Loucy (cell line): Measurements from ENCODE around the gene ACP4.

Experiments
- H2AFZ ChIP-seq: fragments of 200-600 bp; sonication (generic); 2 replicates; pipeline ENCODE4 v1.6.0; 2016; ENCODE audit warnings: antibody characterized with exemption, mild to moderate bottlenecking, low read length, moderate library complexity
- H3F3A ChIP-seq: fragments of 200-600 bp; 2 replicates; pipeline ENCODE4 v1.6.0; 2016; ENCODE audit warnings: antibody characterized with exemption, low read depth, mild to moderate bottlenecking
- H3K27me3 ChIP-seq: fragments of 200-600 bp; sonication (generic); 2 replicates; pipeline ENCODE4 v1.6.1; 2014; ENCODE audit warnings: low read length, mild to moderate bottlenecking; ENCODE audit not compliant: insufficient read depth, poor library complexity, severe bottlenecking
- H3K36me3 ChIP-seq: fragments of 200-600 bp; sonication (generic); 2 replicates; pipeline ENCODE4 v1.6.1; 2016; ENCODE audit warnings: low read length; ENCODE audit not compliant: insufficient read depth
- H3K4me1 ChIP-seq: fragments of 200-600 bp; sonication (generic); 2 replicates; pipeline ENCODE4 v1.5.1; 2014; ENCODE audit warnings: low read length, mild to moderate bottlenecking; ENCODE audit not compliant: insufficient read depth, poor library complexity, severe bottlenecking
- H3K4me2 ChIP-seq: fragments of 200-600 bp; sonication (generic); 2 replicates; pipeline ENCODE4 v1.6.0; 2014; ENCODE audit warnings: antibody characterized with exemption, low read length, low read depth, mild to moderate bottlenecking; ENCODE audit not compliant: poor library complexity, severe bottlenecking
- H3K4me3 ChIP-seq: fragments of 200-600 bp; sonication (generic); 2 replicates; pipeline ENCODE4 v1.5.1; 2014; ENCODE audit warnings: low read length, mild to moderate bottlenecking, mixed read lengths; ENCODE audit not compliant: poor library complexity, severe bottlenecking
- H3K79me2 ChIP-seq: fragments of 200-600 bp; sonication (generic); 2 replicates; pipeline ENCODE4 v1.6.1; 2014; ENCODE audit warnings: low read length; ENCODE audit not compliant: insufficient read depth
- H3K9ac ChIP-seq: fragments of 200-600 bp; sonication (generic); 2 replicates; pipeline ENCODE4 v1.6.0; 2014; ENCODE audit warnings: mild to moderate bottlenecking, low read depth, low read length, moderate library complexity; ENCODE audit not compliant: poor library complexity, severe bottlenecking
- H3K9me2 ChIP-seq: fragments of 200-600 bp; sonication (generic); replicated peaks from 2 replicates; pipeline ENCODE4 v1.6.1; 2016; ENCODE audit warnings: low read depth, low read length, mixed read lengths
- H3K9me3 ChIP-seq: fragments of 200-600 bp; sonication (generic); 2 replicates; pipeline ENCODE4 v1.6.1; 2014; ENCODE audit warnings: mild to moderate bottlenecking, antibody characterized with exemption, low read length, low read depth; ENCODE audit not compliant: insufficient read depth
- H4K20me1 ChIP-seq: fragments of 200-600 bp; sonication (generic); 2 replicates; pipeline ENCODE4 v1.6.0; 2014; ENCODE audit warnings: antibody characterized with exemption, low read length, mild to moderate bottlenecking; ENCODE audit not compliant: insufficient read depth, poor library complexity, severe bottlenecking
- CTCF ChIP-seq: fragments of 200-600 bp; sonication (generic); conservative IDR thresholded peaks from 2 replicates; pipeline ENCODE4 v1.5.1; 2014; ENCODE audit warnings: mild to moderate bottlenecking, antibody characterized with exemption, low read length
- EZH2phosphoT487 ChIP-seq: fragments of 200-600 bp; IDR thresholded peaks from 2 replicates; pipeline ENCODE4 v1.6.1; 2018; ENCODE audit warnings: antibody characterized with exemption, mild to moderate bottlenecking, moderate library complexity, borderline replicate concordance

The ACP4 gene

DNA sequence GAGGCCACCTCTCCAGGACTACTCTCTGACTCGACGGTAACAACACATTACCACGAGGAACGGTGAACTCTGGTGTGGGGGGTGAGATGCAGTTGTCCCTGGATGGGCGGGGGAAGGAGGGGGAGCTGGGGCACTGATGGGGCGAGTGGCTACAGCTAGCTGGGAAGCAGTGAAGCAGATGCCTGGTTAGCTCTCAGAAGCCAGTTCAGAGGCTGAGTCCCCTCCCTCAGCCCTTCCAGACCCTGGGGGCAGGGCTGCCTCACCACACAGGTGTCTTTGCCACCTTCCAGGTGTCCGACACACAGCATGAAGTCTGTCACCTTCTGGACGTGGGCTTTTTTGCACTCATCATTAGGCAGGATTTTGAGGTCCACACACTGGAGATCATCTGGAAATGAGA is 29.4 kb downstream of the ACP4 start:
- Histone ChIP-seq H4K20me1 (no peaks in the 10 kb centered on the region), H3F3A (no peaks in the 10 kb centered on the region), H3K9ac (no peak overlapping the region), H3K4me2 (no peak overlapping the region), H3K4me3 (no peak overlapping the region), H3K27me3 (no peaks in the 10 kb centered on the region), H3K9me2 (no peaks in the 10 kb centered on the region), H2AFZ (no peak overlapping the region), H3K4me1 (no peaks in the 10 kb centered on the region), H3K79me2 (no peaks in the 10 kb centered on the region), H3K36me3 (no peaks in the 10 kb centered on the region), H3K9me3 (no peaks in the 10 kb centered on the region)
- no peak for TF ChIP-seq EZH2phosphoT487
- TF ChIP-seq CTCF, result no peak

GRCh38 chr19:50820086-50820485 is 29.9 kb downstream of the ACP4 start:
- Histone ChIP-seq H3K9ac (no peak overlapping the region), H3F3A (no peaks in the 10 kb centered on the region), H3K9me2 (no peaks in the 10 kb centered on the region), H3K4me2 (no peak overlapping the region), H3K9me3 (no peaks in the 10 kb centered on the region), H3K27me3 (no peaks in the 10 kb centered on the region), H3K4me3 (no peak overlapping the region), H4K20me1 (no peaks in the 10 kb centered on the region), H2AFZ (no peak overlapping the region), H3K36me3 (no peaks in the 10 kb centered on the region), H3K4me1 (no peaks in the 10 kb centered on the region), H3K79me2 (no peaks in the 10 kb centered on the region)
- TF ChIP-seq EZH2phosphoT487 (no peak), CTCF (no peak)

- Histone ChIP-seq H3K4me3 (no peak overlapping the region), H3K36me3 (no peaks in the 10 kb centered on the region), H2AFZ (peak overlapping the region; percentile 55; the same call in 1 of the 2 replicates), H3K27me3 (no peaks in the 10 kb centered on the region), H3K4me1 (no peaks in the 10 kb centered on the region), H3K9me3 (no peaks in the 10 kb centered on the region), H4K20me1 (no peaks in the 10 kb centered on the region), H3K4me2 (no peak overlapping the region), H3K9ac (no peak overlapping the region), H3F3A (no peaks in the 10 kb centered on the region), H3K9me2 (no peaks in the 10 kb centered on the region), H3K79me2 (no peaks in the 10 kb centered on the region)
- no peak for TF ChIP-seq EZH2phosphoT487
These were observed 30.5 kb downstream of the ACP4 start for GRCh38 chr19:50820549-50821247.

DNA sequence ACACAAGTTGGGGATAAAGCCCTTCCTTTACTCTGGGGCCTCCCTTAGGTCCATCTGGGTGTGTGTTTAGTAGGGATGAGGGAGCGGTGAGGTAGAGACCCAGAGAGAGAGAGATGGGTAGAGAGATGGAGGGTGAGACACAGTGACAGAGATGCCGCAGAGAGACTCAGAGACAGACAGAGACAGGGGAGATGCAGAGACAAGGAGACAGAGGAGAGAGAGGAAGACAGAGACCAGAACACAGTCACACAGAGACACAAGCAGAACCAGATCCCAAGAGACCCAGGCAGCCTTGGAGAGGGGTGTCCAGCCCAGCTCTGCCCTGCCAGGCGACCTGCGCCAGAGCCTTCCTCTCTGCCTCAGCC is 31.0 kb downstream of the ACP4 start:
- Histone ChIP-seq H3K36me3 (no peaks in the 10 kb centered on the region), H3K9ac (no peak overlapping the region), H3K4me3 (no peak overlapping the region), H3F3A (no peaks in the 10 kb centered on the region), H3K79me2 (no peaks in the 10 kb centered on the region), H3K9me3 (no peaks in the 10 kb centered on the region), H3K4me1 (no peaks in the 10 kb centered on the region), H4K20me1 (no peaks in the 10 kb centered on the region), H3K9me2 (no peaks in the 10 kb centered on the region), H3K4me2 (no peak overlapping the region), H2AFZ (peak overlapping the region; percentile 41; the same call in 1 of the 2 replicates), H3K27me3 (no peaks in the 10 kb centered on the region)
- TF ChIP-seq CTCF (no peak), EZH2phosphoT487 (no peak)
